CD4-positive, alpha-beta T cell (primary cell): ENCODE data around the gene TNFRSF13B. TPM values are rescaled to one million over a fixed set of nuclear protein-coding genes. Genes with fewer than 3 reads are reported as not detected.

Experiments used
- ATAC-seq: fragments of 200-7000 bp; cut with Tn5 transposase; one replicate; pipeline ENCODE4 v1.10.0; 2022; ENCODE audit warnings: mild to moderate bottlenecking; ENCODE audit not compliant: poor library complexity
- CTCF ChIA-PET: fragments of 350-600 bp; sonication (Branson Sonifier 250); formaldehyde crosslinking; loops from one replicate; lab custom pipeline; 2021; ENCODE audit warnings: antibody characterized with exemption, inconsistent platforms; lab: Charles Lee
- POLR2A ChIA-PET: fragments of 350-600 bp; sonication (Branson Sonifier 250); formaldehyde crosslinking; loops from one replicate; lab custom pipeline; 2021; ENCODE audit warnings: antibody characterized with exemption, inconsistent platforms; lab: Charles Lee
- DNase-seq, 14 experiments: peaks; one replicate each; pipeline ENCODE4 v3.0.0-alpha.2; 2013 to 2020; ENCODE audit warnings: mixed read lengths in 2 of 14
- H3K27ac ChIP-seq, 2 donors: one replicate each; pipeline versions ENCODE4 v1.5.1 to v1.7.0; 2013; ENCODE audit warnings: low read length in 2 of 2, low read depth in 1 of 2, mild to moderate bottlenecking in 1 of 2
- H3K27me3 ChIP-seq, 2 experiments: 1 replicate in 1 of 2; 2 replicates in 1 of 2; pipeline versions ENCODE4 v1.6.1 to v1.7.0; 2013; ENCODE audit warnings: low read length in 2 of 2, control low read depth in 1 of 2, mild to moderate bottlenecking in 1 of 2, moderate library complexity in 1 of 2; ENCODE audit not compliant: insufficient read depth in 2 of 2, control insufficient read depth in 1 of 2
- H3K36me3 ChIP-seq: one replicate; pipeline ENCODE4 v1.6.1; 2013; ENCODE audit warnings: low read length, control low read depth; ENCODE audit not compliant: insufficient read depth
- H3K4me1 ChIP-seq: one replicate; pipeline ENCODE4 v1.6.1; 2013; ENCODE audit warnings: low read length, control low read depth; ENCODE audit not compliant: insufficient read depth
- H3K4me3 ChIP-seq: one replicate; pipeline ENCODE4 v1.5.1; 2013; ENCODE audit warnings: mild to moderate bottlenecking, low read length, moderate library complexity
- H3K9me3 ChIP-seq, 2 experiments: 1 replicate in 1 of 2; 2 replicates in 1 of 2; pipeline versions ENCODE4 v1.6.1 to v1.7.0; 2013; ENCODE audit warnings: low read length in 2 of 2, mild to moderate bottlenecking in 2 of 2, control low read depth in 1 of 2, moderate library complexity in 1 of 2; ENCODE audit not compliant: control insufficient read depth in 1 of 2, insufficient read depth in 1 of 2
- H3K27ac Mint-ChIP-seq: one replicate; pipeline ENCODE4 v1.8.0; 2020; ENCODE audit warnings: mixed read lengths
- H3K27me3 Mint-ChIP-seq: one replicate; pipeline ENCODE4 v1.8.0; 2021; ENCODE audit warnings: mixed read lengths
- H3K36me3 Mint-ChIP-seq: one replicate; pipeline ENCODE4 v1.8.0; 2021; ENCODE audit warnings: low read depth, mixed read lengths
- H3K4me1 Mint-ChIP-seq: one replicate; pipeline ENCODE4 v1.8.0; 2021; ENCODE audit warnings: low read depth, mixed read lengths
- H3K4me3 Mint-ChIP-seq: one replicate; pipeline ENCODE4 v1.8.0; 2020; ENCODE audit warnings: mild to moderate bottlenecking, mixed read lengths
- H3K9me3 Mint-ChIP-seq: one replicate; pipeline ENCODE4 v1.8.0; 2020; ENCODE audit warnings: mixed read lengths
- intact Hi-C, 2 experiments: fragments of 100-400 bp; cut with DNase I in 1 of 2; cut with micrococcal nuclease in 1 of 2; formaldehyde crosslinking; loops; one replicate each; pipeline versions ENCODE4 v1.15.1 to v1.9.0; 2023 to 2025; cut with DNase I, micrococcal nuclease
- total RNA-seq, 174 experiments: library from RNA in 2 of 174; stranded (reverse) in 2 of 174; gene quantifications; one replicate each; pipeline ENCODE4 v1.2.3 and lab custom pipeline; 2021 to 2026
- TF ChIP-seq, protein P1 (sequence below): fragments of 200-600 bp; IDR thresholded peaks from one replicate; pipeline ENCODE4 v1.8.0; 2022; ENCODE audit warnings: antibody characterized with exemption, mild to moderate bottlenecking

Gene TNFRSF13B
- total RNA-seq, 2 experiments from 2014 or later: not detected

GRCh38 chr17:16942141-16943031 lies 29.5 kb downstream of the TNFRSF13B start:
- Histone ChIP-seq H3K36me3 (no peaks in the 10 kb centered on the region), H3K4me3 (no peak overlapping the region), H3K4me1 (no peaks in the 10 kb centered on the region), H3K9me3 (no peaks in the 10 kb centered on the region), H3K27me3 (no peaks in the 10 kb centered on the region), H3K27ac (no peak overlapping the region)
- Mint-ChIP-seq H3K4me1 (no peaks in the 10 kb centered on the region), H3K36me3 (peaks cover 2% of the 10 kb centered on the region), H3K27me3 (no peaks in the 10 kb centered on the region), H3K9me3 (no peaks in the 10 kb centered on the region), H3K4me3 (no peak overlapping the region), H3K27ac (no peak overlapping the region)
- intact Hi-C loops: no loop called here
- ChIA-PET POLR2A (no interaction called here), CTCF (no interaction called here)
- no peak for ATAC-seq
- peak in 1 of 14 experiments; percentile 24 for DNase-seq
- TF ChIP-seq, protein P1, sequence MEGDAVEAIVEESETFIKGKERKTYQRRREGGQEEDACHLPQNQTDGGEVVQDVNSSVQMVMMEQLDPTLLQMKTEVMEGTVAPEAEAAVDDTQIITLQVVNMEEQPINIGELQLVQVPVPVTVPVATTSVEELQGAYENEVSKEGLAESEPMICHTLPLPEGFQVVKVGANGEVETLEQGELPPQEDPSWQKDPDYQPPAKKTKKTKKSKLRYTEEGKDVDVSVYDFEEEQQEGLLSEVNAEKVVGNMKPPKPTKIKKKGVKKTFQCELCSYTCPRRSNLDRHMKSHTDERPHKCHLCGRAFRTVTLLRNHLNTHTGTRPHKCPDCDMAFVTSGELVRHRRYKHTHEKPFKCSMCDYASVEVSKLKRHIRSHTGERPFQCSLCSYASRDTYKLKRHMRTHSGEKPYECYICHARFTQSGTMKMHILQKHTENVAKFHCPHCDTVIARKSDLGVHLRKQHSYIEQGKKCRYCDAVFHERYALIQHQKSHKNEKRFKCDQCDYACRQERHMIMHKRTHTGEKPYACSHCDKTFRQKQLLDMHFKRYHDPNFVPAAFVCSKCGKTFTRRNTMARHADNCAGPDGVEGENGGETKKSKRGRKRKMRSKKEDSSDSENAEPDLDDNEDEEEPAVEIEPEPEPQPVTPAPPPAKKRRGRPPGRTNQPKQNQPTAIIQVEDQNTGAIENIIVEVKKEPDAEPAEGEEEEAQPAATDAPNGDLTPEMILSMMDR: no peak

DNA sequence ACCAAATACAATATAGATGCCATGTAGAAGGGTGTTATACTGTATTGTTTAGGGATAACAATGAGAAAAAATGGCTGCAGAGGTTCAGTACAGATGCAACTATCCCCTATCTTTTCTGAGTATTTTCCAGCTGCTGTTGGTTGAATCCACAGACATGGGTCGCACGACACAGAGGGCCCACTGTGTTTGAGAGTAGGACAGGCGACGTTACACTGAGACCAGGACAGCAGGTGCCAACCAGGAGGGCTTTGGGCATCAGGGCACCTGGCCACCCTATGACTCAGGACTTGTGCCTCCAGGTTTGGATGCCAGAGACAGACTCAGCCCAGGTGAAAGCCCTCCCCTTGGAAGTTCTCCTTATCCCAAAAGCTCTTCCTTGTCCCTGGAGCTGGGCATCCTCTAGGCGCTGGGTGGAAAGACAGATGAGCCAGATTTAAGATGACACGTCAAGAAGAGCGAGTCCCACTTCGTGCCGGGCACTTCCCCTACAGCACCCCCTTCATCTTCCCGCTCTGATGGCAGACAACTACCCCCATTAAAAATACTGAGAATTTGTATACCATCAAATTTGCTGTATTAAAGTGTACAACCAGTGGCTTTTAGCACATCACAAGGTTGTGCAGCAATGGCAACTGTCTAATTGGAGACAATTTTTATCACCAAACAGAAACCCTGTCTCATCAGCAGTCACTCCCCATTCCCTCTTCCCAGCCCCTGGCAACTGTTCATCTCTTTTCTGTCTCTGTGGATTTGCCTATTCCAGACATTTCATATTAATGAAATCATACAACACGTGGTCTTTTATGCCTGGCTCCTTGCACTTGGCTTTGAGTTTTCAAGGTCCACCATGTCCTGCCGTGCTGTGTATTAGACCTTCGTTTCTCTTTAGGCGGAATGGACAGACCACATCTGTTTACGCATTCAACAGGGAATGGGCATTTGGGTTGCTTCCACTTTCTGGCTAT lies 30.6 kb downstream of the TNFRSF13B start:
- TF ChIP-seq, protein P1: no peak
- CTCF ChIA-PET: no interaction called here
- H3K27me3 ChIP-seq: no peaks in the 10 kb centered on the region
- POLR2A ChIA-PET: no interaction called here
- Mint-ChIP-seq H3K4me3 (no peak overlapping the region), H3K27me3 (no peaks in the 10 kb centered on the region), H3K9me3 (no peaks in the 10 kb centered on the region), H3K36me3 (no peaks in the 10 kb centered on the region), H3K4me1 (no peaks in the 10 kb centered on the region), H3K27ac (no peak overlapping the region)
- ATAC-seq (no peak), DNase-seq (peak in 1 of 14 experiments; percentile 8)
- no peak overlapping the region for H3K27ac ChIP-seq
- no peaks in the 10 kb centered on the region for H3K9me3 ChIP-seq
- H3K4me3 ChIP-seq: no peak overlapping the region
- intact Hi-C loops: no loop called here
- no peaks in the 10 kb centered on the region for H3K36me3 ChIP-seq
- H3K4me1 ChIP-seq: no peaks in the 10 kb centered on the region

DNA sequence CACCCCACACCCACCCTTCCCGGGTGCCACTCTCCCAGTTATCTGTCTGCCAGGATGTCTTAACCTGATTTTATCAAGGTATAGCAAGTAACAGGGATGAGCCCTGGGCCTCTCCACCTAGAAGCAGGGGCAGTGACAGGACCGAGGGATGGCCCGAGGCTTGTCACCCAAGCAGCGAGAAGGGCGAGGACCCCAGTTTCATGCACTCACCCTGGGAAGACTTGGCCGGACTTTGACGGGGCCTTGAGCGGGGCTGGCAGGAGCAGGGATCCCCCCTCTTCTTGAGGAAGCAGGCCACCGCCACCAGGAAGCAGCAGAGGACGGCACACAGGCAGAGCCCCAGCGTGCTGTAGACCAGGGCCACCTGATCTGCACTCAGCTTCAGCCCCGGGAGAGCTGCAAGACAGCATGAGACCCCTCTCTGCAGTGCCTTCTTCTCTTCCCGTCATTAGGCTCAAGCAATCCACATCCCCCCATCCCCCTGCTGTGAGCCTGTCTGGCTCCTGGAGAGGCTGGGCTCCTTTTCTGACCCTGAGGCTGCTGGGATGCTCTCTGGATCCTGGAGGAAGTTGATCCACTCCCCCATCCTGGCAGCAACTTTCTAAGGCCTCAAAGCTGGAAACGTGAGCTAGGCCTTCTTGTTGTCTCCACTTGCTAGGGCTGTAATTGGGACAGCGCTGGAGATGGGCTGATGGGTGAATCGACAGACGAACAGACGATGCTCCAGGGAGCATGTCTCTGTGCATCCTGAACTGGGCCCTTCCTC lies 31.6 kb downstream of the TNFRSF13B start:
- peak in 2 of 14 experiments; percentile 7 to 29 for DNase-seq
- Histone ChIP-seq H3K9me3 (no peaks in the 10 kb centered on the region), H3K27me3 (no peaks in the 10 kb centered on the region), H3K4me3 (no peak overlapping the region), H3K27ac (no peak overlapping the region), H3K4me1 (no peaks in the 10 kb centered on the region), H3K36me3 (no peaks in the 10 kb centered on the region)
- CTCF ChIA-PET: no interaction called here
- TF ChIP-seq, protein P1: no peak
- Mint-ChIP-seq H3K9me3 (no peaks in the 10 kb centered on the region), H3K36me3 (no peaks in the 10 kb centered on the region), H3K27ac (no peak overlapping the region), H3K27me3 (no peaks in the 10 kb centered on the region), H3K4me3 (no peak overlapping the region), H3K4me1 (no peaks in the 10 kb centered on the region)
- intact Hi-C loops: no loop called here
- ATAC-seq: no peak
- POLR2A ChIA-PET: no interaction called here
